GM18951 (cell line): ENCODE data around the gene SMS.

ENCODE experiments used
- POLR2A ChIP-seq: IDR thresholded peaks from 4 replicates; pipeline ENCODE4 v1.6.1; 2011; ENCODE audit warnings: mild to moderate bottlenecking; ENCODE audit not compliant: insufficient read length, insufficient read depth; ENCODE audit errors: extremely low read depth
- in situ Hi-C: fragments of 300-500 bp; cut with MboI; formaldehyde crosslinking; loops from one replicate; pipeline ENCODE4 v1.12.0; 2022; ENCODE audit warnings: low sequenced_read_pairs, mixed read lengths, inconsistent platforms; ENCODE audit not compliant: unreplicated experiment

The SMS gene

GRCh38 chrX:22021751-22022324 is 81.3 kb downstream of the SMS start:
- TF ChIP-seq POLR2A, result no peak
- in situ Hi-C loops, result no loop called here

DNA sequence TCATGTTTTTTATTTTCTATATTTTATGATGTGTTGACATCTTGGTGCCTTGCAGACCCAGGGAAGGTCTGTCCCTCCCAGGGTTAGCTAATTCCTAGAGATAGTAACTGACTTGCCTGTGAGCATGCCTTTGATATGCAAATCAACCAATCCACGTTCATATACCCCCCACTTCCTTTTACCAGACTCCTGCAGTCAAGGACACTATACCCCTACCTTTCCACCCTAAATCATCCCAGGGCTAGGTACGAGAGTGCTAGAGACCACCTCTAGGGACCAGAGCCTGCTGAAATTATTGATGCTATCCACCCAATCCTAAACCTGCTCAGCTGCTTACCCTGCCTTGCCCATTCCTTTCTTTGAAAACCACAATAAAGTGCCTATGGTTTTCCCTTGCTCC is 84.1 kb downstream of the SMS start:
- in situ Hi-C loops, result no loop called here
- no peak for TF ChIP-seq POLR2A

GRCh38 chrX:22025751-22026150 is 85.2 kb downstream of the SMS start:
- no peak for TF ChIP-seq POLR2A
- in situ Hi-C loops, result no loop called here

DNA sequence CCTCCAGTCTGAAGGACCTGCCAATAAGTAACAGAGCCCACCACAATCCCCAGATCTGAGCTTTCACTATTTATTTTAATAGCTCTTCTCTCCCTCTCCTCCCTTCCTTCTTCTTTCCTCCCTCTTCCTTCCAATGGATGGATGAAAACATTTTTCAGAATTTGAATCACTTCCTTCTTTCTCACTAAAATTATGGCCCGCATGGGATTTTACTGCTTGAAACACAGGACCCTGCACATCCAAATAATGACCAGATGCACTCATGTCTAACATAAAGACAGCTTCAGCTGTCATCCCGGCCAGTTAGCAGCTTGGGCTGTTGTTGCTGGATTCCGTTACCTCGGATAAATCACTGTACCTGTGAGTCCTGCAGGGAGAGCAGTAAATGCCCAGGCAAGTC is 86.2 kb downstream of the SMS start:
- in situ Hi-C loops, result no loop called here
- TF ChIP-seq POLR2A, result no peak

DNA sequence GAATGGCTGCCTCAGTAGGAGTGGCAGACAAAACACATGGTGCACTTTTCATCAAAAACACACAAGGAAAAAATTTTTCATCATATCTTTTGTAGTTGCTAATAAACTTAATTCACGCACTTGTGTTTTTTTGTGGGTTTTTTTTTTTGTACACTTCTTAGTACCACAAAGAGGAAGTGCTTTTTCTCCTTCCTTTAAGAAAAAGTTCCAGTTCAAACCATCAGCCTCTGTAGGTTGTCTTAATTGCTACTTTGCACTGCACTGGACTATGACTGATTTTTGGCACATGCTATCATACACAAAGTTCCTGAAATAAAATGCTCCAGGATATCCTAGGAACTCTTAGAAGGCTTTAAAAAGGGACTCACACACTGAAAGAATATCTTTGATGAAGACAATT is 91.6 kb downstream of the SMS start, which contains the start of gene PHEX:
Gene PHEX, plus strand, starts transcription at position 242 of the 400 bp plus-strand sequence. CDS start 681 bp downstream, outside the sequence.
- in situ Hi-C loops, result no loop called here
- no peak for TF ChIP-seq POLR2A

DNA sequence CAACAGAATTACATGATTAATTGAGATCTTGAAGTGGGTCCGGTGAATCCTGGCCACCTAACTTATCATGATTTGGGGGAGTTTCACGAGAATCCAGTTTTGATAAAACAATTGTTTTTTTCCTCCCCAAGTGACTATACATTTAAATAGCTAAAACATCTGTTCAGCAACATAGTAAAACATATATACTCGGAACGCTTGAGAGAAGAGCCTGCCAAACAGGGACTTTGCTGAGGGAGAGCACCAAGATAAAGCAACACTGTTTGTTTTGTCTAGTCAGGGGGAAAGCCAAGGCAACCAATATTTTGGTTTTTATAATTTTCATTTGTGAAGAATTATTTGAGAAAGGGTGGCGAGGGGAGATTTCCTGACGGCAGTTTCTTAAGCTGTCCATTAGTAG is 92.0 kb downstream of the SMS start:
- no peak for TF ChIP-seq POLR2A
- in situ Hi-C loops, result no loop called here

DNA sequence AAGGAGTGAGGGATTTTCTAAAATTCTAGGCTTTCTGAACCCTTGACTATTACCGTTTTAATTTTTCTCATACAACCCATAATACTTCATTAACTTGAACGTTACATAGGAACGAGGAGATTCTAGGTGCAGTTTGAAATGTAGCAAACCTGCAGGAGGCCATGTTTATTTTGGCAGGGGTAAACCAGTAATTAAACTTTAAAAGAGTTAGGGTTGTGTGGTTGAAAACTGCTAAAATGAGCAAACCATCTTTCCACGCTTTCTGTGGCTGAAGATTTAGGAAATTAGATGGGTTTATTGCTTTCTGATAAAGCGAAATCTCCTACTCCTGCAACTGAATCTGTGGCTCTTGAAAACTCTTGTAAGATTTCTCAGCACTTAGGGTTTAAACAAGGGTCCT is 93.3 kb downstream of the SMS start:
- in situ Hi-C loops, result no loop called here
- no peak for TF ChIP-seq POLR2A

DNA sequence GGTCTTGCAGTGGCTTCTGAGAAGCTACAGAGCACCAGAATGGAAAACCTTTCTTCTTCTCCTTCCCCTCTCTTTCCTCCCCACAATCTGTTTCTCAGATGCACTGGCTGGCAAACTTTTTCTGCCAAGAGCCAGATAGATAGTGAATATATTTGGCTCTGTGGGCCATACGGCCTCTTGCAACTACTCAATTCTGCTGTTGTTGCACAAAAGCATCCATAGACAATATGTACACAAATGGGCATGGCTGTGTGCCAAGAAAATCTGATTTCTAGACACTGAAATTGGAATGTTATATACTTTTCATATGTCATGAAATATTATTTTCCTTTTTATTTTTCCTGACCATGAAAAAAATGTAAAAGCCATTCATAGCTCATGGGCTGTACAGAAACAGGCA is 94.7 kb downstream of the SMS start:
- no peak for TF ChIP-seq POLR2A
- in situ Hi-C loops, result no loop called here

- in situ Hi-C loops, result no loop called here
- TF ChIP-seq POLR2A, result no peak
Measured at GRCh38 chrX:22037225-22037624, 96.7 kb downstream of the SMS start.

GRCh38 chrX:22037911-22038537 is 97.5 kb downstream of the SMS start:
- in situ Hi-C loops, result no loop called here

GRCh38 chrX:22039541-22039940 is 99.0 kb downstream of the SMS start:
- in situ Hi-C loops, result no loop called here
- no peak for TF ChIP-seq POLR2A

More at GRCh38 chrX:22037911-22038537, 97.5 kb downstream of the SMS start:
- TF ChIP-seq POLR2A, result no peak

DNA sequence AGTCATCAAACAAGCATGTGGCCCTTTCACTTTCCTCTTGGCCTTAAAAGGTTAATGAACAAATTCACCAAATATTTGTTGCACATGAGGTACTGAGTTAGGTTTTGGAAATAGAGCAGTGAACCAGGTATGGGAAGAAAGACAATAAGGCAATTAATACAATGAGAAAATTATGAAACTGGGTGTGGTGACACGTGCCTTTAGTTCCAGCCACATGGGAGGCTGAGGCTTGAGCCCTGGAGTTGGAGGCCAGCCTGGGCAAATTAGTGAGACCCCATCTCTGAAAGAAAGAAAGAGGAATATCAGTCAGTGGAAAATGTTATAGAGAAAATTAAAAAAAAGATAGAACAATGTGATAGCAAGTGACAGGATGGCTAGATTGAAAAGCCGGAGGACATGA is 99.7 kb downstream of the SMS start:
- TF ChIP-seq POLR2A, result no peak
- in situ Hi-C loops, result no loop called here

DNA sequence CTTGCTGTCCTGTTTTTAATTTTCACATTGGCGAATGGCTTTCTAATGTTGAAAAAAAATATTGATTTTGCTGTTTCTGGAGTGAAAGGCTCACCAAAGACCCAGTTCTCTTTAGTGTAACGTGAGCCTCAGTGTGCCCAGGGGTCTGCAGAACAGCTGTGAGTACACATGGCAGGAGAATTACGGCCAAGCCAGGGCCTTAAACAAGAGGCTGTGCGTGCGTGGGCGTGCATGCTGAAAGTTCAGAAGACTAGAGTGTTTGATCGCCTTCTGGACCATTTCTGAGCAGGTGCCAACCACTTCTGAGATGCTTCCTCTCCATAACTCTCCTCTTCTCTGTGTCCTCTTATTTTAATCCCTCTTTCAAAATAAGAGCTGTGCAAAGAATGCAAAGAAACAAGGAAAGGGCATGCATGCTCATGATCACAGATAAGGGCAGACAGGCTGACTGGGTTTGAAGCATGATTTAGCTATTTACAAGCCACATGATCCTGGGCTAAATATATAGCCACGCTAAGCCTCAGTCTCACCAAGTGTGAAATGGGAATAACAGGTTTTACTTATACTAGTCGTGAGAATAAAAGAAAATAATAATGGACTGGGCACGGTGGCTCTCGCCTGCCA is 101.5 kb downstream of the SMS start:
- in situ Hi-C loops, result no loop called here
- no peak for TF ChIP-seq POLR2A

- in situ Hi-C loops, result no loop called here
Measured at GRCh38 chrX:22043872-22044271, 103.4 kb downstream of the SMS start.

More at GRCh38 chrX:22043872-22044271, 103.4 kb downstream of the SMS start:
- no peak for TF ChIP-seq POLR2A
